Measurements from ENCODE around the gene STYXL2.

GRCh38 chr1:167130829-167131510 is 37.1 kb downstream of the STYXL2 start:
- TF ChIP-seq CTCF (IDR thresholded peaks at IDR 0.05), result no peak
- TF ChIP-seq POLR2A (IDR thresholded peaks at IDR 0.05), result no peak

Measured in esophagus squamous epithelium (tissue), 4 donors.